ENCODE measurements around the gene TMIGD3. TPM values are rescaled to one million over a fixed set of nuclear protein-coding genes. Genes with fewer than 3 reads are reported as not detected.

TMIGD3 gene
- total and polyA plus RNA-seq, 2 donors (not counting 1 experiment from before 2014, with no cell fraction given), result 0.19 TPM; not detected in 1

DNA sequence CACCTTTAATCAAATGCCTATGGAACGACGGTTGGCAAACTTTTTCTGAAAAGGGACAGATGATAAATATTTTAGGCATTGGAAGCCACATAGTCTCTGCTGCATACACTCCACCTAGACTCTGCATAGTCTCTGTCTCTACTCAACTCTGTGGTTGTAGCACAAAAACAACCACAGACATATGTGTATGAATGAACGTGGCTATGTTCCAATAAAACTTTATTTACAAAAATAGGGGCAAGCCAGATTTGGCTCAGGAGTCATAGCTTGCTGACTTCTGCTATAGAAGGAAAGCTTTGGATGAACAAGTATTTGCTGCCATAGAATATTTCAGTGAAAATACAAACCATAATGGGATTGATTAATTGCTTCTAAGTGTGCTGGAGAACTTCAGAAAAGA, 37.5 kb upstream of the TMIGD3 start:
- Histone ChIP-seq H3K4me1 (ENCODE audit: control insufficient read depth in 2 of 2, insufficient read depth in 2 of 2, low read length in 2 of 2) (no peaks in the 10 kb centered on the region), H3K4me3 (ENCODE audit: control extremely low read depth in 1 of 5, extremely low read depth in 1 of 5, insufficient read depth in 1 of 5, low read depth in 2 of 5, low read length in 4 of 5) (no peak overlapping the region), H3K9ac (ENCODE audit: low read length) (no peak overlapping the region), H4K20me1 (ENCODE audit: control insufficient read depth, insufficient read depth, low read length, poor library complexity, severe bottlenecking) (no peaks in the 10 kb centered on the region), H2AFZ (ENCODE audit: insufficient read depth, low read depth, low read length, poor library complexity, severe bottlenecking) (no peak overlapping the region), H3K27ac (ENCODE audit: low read length in 2 of 2) (no peak overlapping the region), H3K79me2 (ENCODE audit: control insufficient read depth, insufficient read depth, low read length) (no peaks in the 10 kb centered on the region), H3K36me3 (replicated peaks in 1 of 2; ENCODE audit: control extremely low read depth in 1 of 2, control insufficient read depth in 1 of 2, extremely low read depth in 1 of 2, insufficient read depth in 2 of 2, low read length in 1 of 2) (no peaks in the 10 kb centered on the region), H3K4me2 (replicated peaks; ENCODE audit: low read depth, low read length, poor library complexity, severe bottlenecking) (no peak overlapping the region), H3K27me3 (replicated peaks in 1 of 4; ENCODE audit: control extremely low read depth in 1 of 4, control insufficient read depth in 3 of 4, insufficient read depth in 4 of 4, low read length in 3 of 4) (no peaks in the 10 kb centered on the region), H3K9me3 (ENCODE audit: control extremely low read depth in 1 of 3, control insufficient read depth in 2 of 3, insufficient read depth in 1 of 3, low read length in 2 of 3) (no peaks in the 10 kb centered on the region)
- H3K27me3 Mint-ChIP-seq, result peaks cover 15% of the 10 kb centered on the region
- no peaks in the 10 kb centered on the region for H3K9me3 Mint-ChIP-seq (ENCODE audit: insufficient read depth)
- no peaks in the 10 kb centered on the region for H3K4me1 Mint-ChIP-seq
- intact Hi-C loops (cut with micrococcal nuclease), result no loop called here
- no peak for TF ChIP-seq EZH2 (IDR thresholded peaks at IDR 0.05; ENCODE audit: borderline replicate concordance, insufficient read depth, low read depth, low read length, poor library complexity, severe bottlenecking)
- TF ChIP-seq, protein P1, sequence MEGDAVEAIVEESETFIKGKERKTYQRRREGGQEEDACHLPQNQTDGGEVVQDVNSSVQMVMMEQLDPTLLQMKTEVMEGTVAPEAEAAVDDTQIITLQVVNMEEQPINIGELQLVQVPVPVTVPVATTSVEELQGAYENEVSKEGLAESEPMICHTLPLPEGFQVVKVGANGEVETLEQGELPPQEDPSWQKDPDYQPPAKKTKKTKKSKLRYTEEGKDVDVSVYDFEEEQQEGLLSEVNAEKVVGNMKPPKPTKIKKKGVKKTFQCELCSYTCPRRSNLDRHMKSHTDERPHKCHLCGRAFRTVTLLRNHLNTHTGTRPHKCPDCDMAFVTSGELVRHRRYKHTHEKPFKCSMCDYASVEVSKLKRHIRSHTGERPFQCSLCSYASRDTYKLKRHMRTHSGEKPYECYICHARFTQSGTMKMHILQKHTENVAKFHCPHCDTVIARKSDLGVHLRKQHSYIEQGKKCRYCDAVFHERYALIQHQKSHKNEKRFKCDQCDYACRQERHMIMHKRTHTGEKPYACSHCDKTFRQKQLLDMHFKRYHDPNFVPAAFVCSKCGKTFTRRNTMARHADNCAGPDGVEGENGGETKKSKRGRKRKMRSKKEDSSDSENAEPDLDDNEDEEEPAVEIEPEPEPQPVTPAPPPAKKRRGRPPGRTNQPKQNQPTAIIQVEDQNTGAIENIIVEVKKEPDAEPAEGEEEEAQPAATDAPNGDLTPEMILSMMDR (IDR thresholded peaks at IDR 0.05), result no peak
- H3K27ac Mint-ChIP-seq, result no peak overlapping the region
- POLR2A ChIA-PET, result no interaction called here
- 70% methylated on average over 2 of the region's 3 CpGs for WGBS (ENCODE audit: insufficient coverage)
- ATAC-seq (ENCODE audit: low read depth), result no peak
- CTCF ChIA-PET, result no interaction called here
- H3K4me3 Mint-ChIP-seq, result no peak overlapping the region
- no peak for DNase-seq

DNA sequence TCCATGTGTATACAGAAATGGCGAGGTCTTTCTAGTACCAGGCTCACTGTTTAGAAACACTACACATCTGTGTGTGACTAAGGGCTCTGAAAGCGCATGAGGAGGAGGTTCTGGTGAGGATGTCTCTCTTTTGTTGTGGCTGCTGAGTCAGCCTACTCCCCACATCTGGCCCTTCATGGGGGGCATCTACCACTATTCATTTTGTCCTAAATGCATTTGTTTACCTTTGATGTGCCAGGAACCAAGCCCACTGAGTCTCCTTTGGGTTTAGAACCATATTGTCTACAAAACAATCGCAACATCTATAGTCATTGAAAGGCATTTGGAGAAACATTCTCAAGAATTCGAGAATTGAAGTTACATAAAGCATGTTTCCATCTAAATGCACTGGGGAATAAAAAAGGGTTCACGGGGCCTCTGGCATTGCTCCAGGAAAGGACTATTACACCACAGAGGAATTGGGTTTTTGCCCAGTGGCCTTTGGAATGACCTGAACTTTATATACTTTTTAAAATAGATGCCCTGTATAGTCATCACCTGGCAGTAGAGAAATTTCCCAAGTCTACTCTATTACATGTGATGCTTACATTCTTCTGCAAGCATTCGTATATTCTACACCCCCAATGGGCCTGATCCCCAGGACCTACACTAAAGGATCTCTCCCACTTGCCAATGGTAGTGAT, 35.1 kb upstream of the TMIGD3 start:
- CTCF ChIA-PET, result no interaction called here
- 90% methylated on average over 2 of the region's 6 CpGs for WGBS (ENCODE audit: insufficient coverage)
- H3K79me2 ChIP-seq (ENCODE audit: control insufficient read depth, insufficient read depth, low read length), result no peaks in the 10 kb centered on the region
- DNase-seq, result no peak
- no peak overlapping the region for H3K4me2 ChIP-seq (replicated peaks; ENCODE audit: low read depth, low read length, poor library complexity, severe bottlenecking)
- intact Hi-C loops (cut with micrococcal nuclease), result no loop called here
- H3K27ac Mint-ChIP-seq, result no peak overlapping the region
- H2AFZ ChIP-seq (ENCODE audit: insufficient read depth, low read depth, low read length, poor library complexity, severe bottlenecking), result no peak overlapping the region
- no peak for ATAC-seq (ENCODE audit: low read depth)
- H3K36me3 ChIP-seq (replicated peaks in 1 of 2; ENCODE audit: control extremely low read depth in 1 of 2, control insufficient read depth in 1 of 2, extremely low read depth in 1 of 2, insufficient read depth in 2 of 2, low read length in 1 of 2), result no peaks in the 10 kb centered on the region
- H3K4me1 ChIP-seq (ENCODE audit: control insufficient read depth in 2 of 2, insufficient read depth in 2 of 2, low read length in 2 of 2), result no peaks in the 10 kb centered on the region
- H3K27ac ChIP-seq (ENCODE audit: low read length in 2 of 2), result no peak overlapping the region
- H3K4me3 ChIP-seq (ENCODE audit: control extremely low read depth in 1 of 5, extremely low read depth in 1 of 5, insufficient read depth in 1 of 5, low read depth in 2 of 5, low read length in 4 of 5), result no peak overlapping the region
- no peak overlapping the region for H3K9ac ChIP-seq (ENCODE audit: low read length)
- no peaks in the 10 kb centered on the region for H3K9me3 ChIP-seq (ENCODE audit: control extremely low read depth in 1 of 3, control insufficient read depth in 2 of 3, insufficient read depth in 1 of 3, low read length in 2 of 3)
- H3K27me3 Mint-ChIP-seq, result peaks cover 15% of the 10 kb centered on the region
- TF ChIP-seq, protein P1 (IDR thresholded peaks at IDR 0.05), result no peak
- no peak for TF ChIP-seq EZH2 (IDR thresholded peaks at IDR 0.05; ENCODE audit: borderline replicate concordance, insufficient read depth, low read depth, low read length, poor library complexity, severe bottlenecking)
- H3K4me1 Mint-ChIP-seq, result no peaks in the 10 kb centered on the region
- no peak overlapping the region for H3K4me3 Mint-ChIP-seq
- POLR2A ChIA-PET, result no interaction called here
- H4K20me1 ChIP-seq (ENCODE audit: control insufficient read depth, insufficient read depth, low read length, poor library complexity, severe bottlenecking), result no peaks in the 10 kb centered on the region
- no peaks in the 10 kb centered on the region for H3K27me3 ChIP-seq (replicated peaks in 1 of 4; ENCODE audit: control extremely low read depth in 1 of 4, control insufficient read depth in 3 of 4, insufficient read depth in 4 of 4, low read length in 3 of 4)
- H3K9me3 Mint-ChIP-seq (ENCODE audit: insufficient read depth), result no peaks in the 10 kb centered on the region
